NCI-H2227 (cell line): ENCODE data around the gene PLA2R1.
A peak's percentile ranks its signal among the peaks of the same experiment; 100 is the strongest.

ENCODE experiments used
- DNase-seq: peaks from one replicate; lab custom pipeline; 2025; ENCODE audit not compliant: unreplicated experiment; lab: John Stamatoyannopoulos, UW

Gene PLA2R1

DNA sequence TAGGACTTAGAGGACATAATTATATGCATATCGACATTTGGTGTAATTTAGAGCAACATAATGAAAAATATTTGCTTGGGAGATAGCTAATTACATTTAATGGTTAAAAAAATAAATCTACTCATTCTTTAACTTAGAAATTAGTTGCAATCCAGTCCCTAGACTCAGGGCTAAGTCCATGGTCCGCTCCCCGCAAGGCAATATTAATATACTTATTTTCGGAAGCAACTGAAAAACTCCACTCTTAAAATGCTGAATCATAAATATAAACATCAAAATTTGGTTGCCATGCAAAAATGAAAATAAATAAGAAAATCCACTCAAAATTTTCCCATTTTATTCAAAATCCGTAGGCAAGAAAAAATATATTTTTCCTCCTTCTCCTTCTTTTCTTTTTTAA, 164.7 kb downstream of the PLA2R1 start:
- DNase-seq, result no peak

DNA sequence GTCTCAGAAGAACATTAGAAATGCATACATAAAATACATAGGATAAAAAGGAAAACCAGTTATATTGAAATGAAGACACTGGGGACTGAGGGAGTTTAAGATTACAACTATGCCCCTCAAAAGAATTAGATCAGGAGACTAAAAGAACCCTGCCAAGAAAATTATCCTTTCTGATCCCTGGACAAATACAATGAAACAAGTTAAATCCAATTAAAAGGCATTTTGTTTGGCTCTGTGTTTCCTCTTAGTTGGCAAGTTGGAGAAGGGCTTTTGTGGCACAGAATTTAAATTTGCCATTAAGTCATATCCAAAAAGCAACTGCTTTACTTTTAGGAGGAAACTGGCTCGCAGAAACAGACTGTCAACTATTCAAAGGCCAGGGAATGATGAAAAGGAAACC, 165.3 kb downstream of the PLA2R1 start:
- DNase-seq, result no peak

- peak; percentile 21 for DNase-seq
These were observed 167.0 kb downstream of the PLA2R1 start for GRCh38 chr2:159895258-159896065.

GRCh38 chr2:159894145-159894838, 168.1 kb downstream of the PLA2R1 start:
- no peak for DNase-seq

GRCh38 chr2:159892990-159893810, 169.2 kb downstream of the PLA2R1 start:
- DNase-seq, result no peak

DNA sequence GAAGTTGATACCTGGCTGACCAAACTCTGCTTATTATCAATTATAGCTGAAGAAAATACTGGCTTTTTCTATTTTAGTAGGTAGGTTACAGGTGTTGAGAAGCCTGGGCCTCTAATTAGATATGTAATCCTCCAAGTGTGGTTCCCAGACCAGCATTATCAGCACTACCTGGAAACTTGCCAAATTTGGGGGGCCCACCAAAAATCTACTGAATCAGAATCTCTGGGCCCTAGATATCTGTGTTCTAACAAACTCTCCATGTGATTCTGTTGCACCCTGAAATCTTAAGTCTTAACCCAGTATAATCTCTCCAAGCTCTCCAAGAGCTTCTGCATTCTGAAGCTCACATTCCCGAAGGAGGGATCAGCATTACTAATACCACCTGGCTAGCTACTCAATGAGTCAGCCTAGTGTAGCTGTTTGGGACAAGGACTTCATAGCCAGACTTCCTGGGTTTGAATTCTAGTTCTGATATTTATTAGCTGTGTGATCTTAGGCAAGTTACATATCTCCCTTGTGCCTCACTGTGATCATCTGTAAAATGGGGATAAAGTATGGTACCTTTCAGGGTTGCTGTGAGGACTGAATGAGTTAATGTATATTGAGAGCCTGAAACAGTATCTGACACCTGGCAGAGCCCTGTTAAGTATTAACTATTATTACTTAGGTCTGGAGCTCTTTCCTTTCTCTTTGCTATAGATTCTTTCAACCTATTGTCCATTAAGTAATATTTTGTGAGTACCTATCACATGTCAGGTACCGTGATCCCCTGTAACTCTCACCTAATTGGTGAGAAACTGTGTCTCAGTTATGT, 170.3 kb downstream of the PLA2R1 start:
- no peak for DNase-seq

GRCh38 chr2:159891267-159891588, 171.2 kb downstream of the PLA2R1 start:
- no peak for DNase-seq

- no peak for DNase-seq
These were observed 171.7 kb downstream of the PLA2R1 start for GRCh38 chr2:159890551-159891266.

DNA sequence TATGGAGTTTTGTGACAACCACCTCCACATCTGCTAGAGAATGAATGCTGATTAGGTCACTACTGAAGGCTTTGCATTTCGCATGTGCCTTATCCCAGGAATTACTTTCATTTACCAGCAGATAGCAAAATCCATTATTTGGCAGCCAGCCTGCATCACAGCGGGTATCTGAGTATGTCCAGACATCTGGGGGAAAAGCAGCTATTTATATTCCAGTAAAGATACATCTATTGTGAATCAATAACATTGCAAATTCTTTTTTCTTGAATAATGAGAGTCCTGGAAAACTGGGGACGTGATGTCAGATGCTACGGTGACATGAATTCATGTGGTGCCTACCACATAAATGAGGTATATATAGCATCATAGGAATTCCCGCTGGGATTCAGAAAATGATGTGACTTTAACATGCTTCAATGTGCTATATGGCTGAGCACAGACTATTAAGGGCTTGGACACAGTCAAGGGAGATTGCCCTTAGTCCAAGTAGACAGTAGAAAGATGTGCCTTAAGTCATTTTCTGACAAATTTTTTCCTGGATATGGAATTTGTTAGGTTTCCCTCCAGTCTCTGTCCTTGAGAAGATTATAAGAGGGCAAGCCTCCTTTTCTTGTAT, 180.2 kb downstream of the PLA2R1 start:
- DNase-seq, result peak; percentile 72
